PC-9 (cell line): ENCODE results near the gene RNF141. TPM values are rescaled to one million over a fixed set of nuclear protein-coding genes. Genes with fewer than 3 reads are reported as not detected.

Experiments used
- BruUV-seq: library from RNA; stranded (reverse); fragments of 400-500 nt; replicated peaks from 2 replicates; lab custom pipeline; 2021; lab: Mats Ljungman, UMichigan
- CTCF ChIA-PET: fragments of 300-600 bp; sonication (Branson Sonifier 250); formaldehyde crosslinking; loops from one replicate; lab custom pipeline; 2022; ENCODE audit warnings: antibody characterized with exemption; lab: Charles Lee
- POLR2A ChIA-PET: fragments of 300-600 bp; sonication (Branson Sonifier 250); formaldehyde crosslinking; loops from one replicate; lab custom pipeline; 2022; ENCODE audit warnings: antibody characterized with exemption; ENCODE audit not compliant: unreplicated experiment; lab: Charles Lee
- DNase-seq, 2 experiments: peaks; one replicate each; pipeline versions ENCODE4 v3.0.0 to v3.0.0-alpha.2; 2015 to 2022; ENCODE audit warnings: mixed read lengths in 1 of 2
- H2AFZ ChIP-seq: fragments of 200-600 bp; sonication (generic); 2 replicates; pipeline ENCODE4 v1.8.1; 2017; ENCODE audit warnings: antibody characterized with exemption
- H3F3A ChIP-seq: fragments of 200-600 bp; sonication (generic); 2 replicates; pipeline ENCODE4 v1.8.1; 2017; ENCODE audit warnings: antibody characterized with exemption, mild to moderate bottlenecking, low read depth; ENCODE audit not compliant: insufficient read depth
- H3K27ac ChIP-seq: fragments of 200-600 bp; sonication (generic); 2 replicates; pipeline ENCODE4 v1.6.1; 2016; ENCODE audit warnings: mixed run types
- H3K27me3 ChIP-seq: fragments of 200-600 bp; sonication (generic); 2 replicates; pipeline ENCODE4 v1.6.1; 2016; ENCODE audit warnings: low read depth, mixed run types; ENCODE audit not compliant: insufficient read depth
- H3K36me3 ChIP-seq: fragments of 200-600 bp; sonication (generic); 2 replicates; pipeline ENCODE4 v1.6.1; 2016; ENCODE audit warnings: low read depth, mixed run types
- H3K4me1 ChIP-seq: fragments of 200-600 bp; sonication (generic); replicated peaks from 2 replicates; pipeline ENCODE4 v1.6.1; 2016; ENCODE audit warnings: mixed run types; ENCODE audit not compliant: insufficient read depth
- H3K4me2 ChIP-seq: fragments of 200-600 bp; sonication (generic); 2 replicates; pipeline ENCODE4 v1.6.1; 2017; ENCODE audit warnings: mixed run types
- H3K4me3 ChIP-seq: fragments of 200-600 bp; sonication (generic); 2 replicates; pipeline ENCODE4 v1.6.1; 2016; ENCODE audit warnings: mixed run types
- H3K79me2 ChIP-seq: fragments of 200-600 bp; sonication (generic); 2 replicates; pipeline ENCODE4 v1.6.1; 2017; ENCODE audit warnings: low read depth, mixed run types
- H3K9me2 ChIP-seq: fragments of 200-600 bp; sonication (generic); 2 replicates; pipeline ENCODE4 v1.8.1; 2017; ENCODE audit warnings: mild to moderate bottlenecking; ENCODE audit not compliant: insufficient read depth
- H3K9me3 ChIP-seq: fragments of 200-600 bp; sonication (generic); 2 replicates; pipeline ENCODE4 v1.8.1; 2016; ENCODE audit warnings: low read depth; ENCODE audit not compliant: insufficient read depth
- H4K20me1 ChIP-seq: fragments of 200-600 bp; sonication (generic); 2 replicates; pipeline ENCODE4 v1.8.1; 2017; ENCODE audit not compliant: insufficient read depth
- EZH2 ChIP-seq: fragments of 200-600 bp; sonication (generic); IDR thresholded peaks from 2 replicates; pipeline ENCODE4 v1.8.0; 2017; ENCODE audit warnings: antibody characterized with exemption, low read depth
- intact Hi-C: fragments of 100-400 bp; cut with micrococcal nuclease; formaldehyde crosslinking; loops from one replicate; pipeline ENCODE4 v1.10.0; 2022; ENCODE audit not compliant: unreplicated experiment
- total RNA-seq: library from RNA; stranded (reverse); gene quantifications from 2 replicates; pipeline ENCODE4 v1.2.3, GENCODE V29; 2021
- TF ChIP-seq, protein P1 (sequence below): fragments of 200-600 bp; sonication (generic); conservative IDR thresholded peaks from 2 replicates; pipeline ENCODE4 v1.6.1; 2017; ENCODE audit warnings: mixed run types, antibody characterized with exemption, mild to moderate bottlenecking, moderate library complexity

The RNF141 gene
- total RNA-seq, 1 experiment from 2014 or later: 36.8 TPM

DNA sequence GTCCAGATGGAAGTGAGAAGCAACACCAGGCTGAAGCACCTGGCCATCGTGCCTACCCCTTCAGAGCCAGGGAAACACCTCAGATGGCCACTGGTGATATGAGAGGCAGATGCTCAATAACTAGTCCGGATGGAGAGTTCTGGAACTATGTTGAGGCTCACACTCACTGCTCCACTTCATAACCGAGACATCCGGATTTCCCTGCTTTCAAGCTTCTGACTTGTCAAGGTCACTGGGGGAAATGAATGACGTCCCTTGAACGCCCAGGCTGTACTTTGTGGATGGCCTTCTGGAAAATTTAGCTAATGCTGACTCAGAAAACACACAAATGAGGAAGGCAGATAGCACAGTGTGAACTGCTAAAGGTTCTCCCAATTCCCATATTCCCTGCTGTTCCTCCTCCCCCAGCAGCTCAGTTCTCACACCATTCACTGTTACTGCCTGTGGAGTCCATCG lies 27.5 kb upstream of the RNF141 start, which contains the start of gene LYVE1:
Gene LYVE1, minus strand, starts transcription at position 180 of the 456 bp plus-strand sequence. Its CDS starts 133 bp downstream, at position 47.
- DNase-seq: no peak
- H3K27ac ChIP-seq: no peak within 1 kb of the TSS
- H3K36me3 ChIP-seq: no peaks in the 10 kb centered on the region
- H3K4me2 ChIP-seq: no peak within 1 kb of the TSS
- intact Hi-C loops: no loop called here
- H3K9me2 ChIP-seq: no peaks in the 10 kb centered on the region
- CTCF ChIA-PET: interaction anchor here (0.6 kb wide), 1 partner anchor 12 kb away, joined by 3 read pairs; no protein-coding TSS in a partner anchor
- no peaks in the 10 kb centered on the region for H3K9me3 ChIP-seq
- no peaks in the 10 kb centered on the region for H4K20me1 ChIP-seq
- no TSS peak for BruUV-seq
- POLR2A ChIA-PET: no interaction called here
- no peaks in the 10 kb centered on the region for H3K79me2 ChIP-seq
- no peak within 1 kb of the TSS for H3K4me3 ChIP-seq
- H2AFZ ChIP-seq: no peak within 1 kb of the TSS
- no peaks in the 10 kb centered on the region for H3K4me1 ChIP-seq
- no peaks in the 10 kb centered on the region for H3F3A ChIP-seq
- no peaks in the 10 kb centered on the region for H3K27me3 ChIP-seq
- no peak for TF ChIP-seq EZH2
- TF ChIP-seq, protein P1, sequence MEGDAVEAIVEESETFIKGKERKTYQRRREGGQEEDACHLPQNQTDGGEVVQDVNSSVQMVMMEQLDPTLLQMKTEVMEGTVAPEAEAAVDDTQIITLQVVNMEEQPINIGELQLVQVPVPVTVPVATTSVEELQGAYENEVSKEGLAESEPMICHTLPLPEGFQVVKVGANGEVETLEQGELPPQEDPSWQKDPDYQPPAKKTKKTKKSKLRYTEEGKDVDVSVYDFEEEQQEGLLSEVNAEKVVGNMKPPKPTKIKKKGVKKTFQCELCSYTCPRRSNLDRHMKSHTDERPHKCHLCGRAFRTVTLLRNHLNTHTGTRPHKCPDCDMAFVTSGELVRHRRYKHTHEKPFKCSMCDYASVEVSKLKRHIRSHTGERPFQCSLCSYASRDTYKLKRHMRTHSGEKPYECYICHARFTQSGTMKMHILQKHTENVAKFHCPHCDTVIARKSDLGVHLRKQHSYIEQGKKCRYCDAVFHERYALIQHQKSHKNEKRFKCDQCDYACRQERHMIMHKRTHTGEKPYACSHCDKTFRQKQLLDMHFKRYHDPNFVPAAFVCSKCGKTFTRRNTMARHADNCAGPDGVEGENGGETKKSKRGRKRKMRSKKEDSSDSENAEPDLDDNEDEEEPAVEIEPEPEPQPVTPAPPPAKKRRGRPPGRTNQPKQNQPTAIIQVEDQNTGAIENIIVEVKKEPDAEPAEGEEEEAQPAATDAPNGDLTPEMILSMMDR: no peak

DNA sequence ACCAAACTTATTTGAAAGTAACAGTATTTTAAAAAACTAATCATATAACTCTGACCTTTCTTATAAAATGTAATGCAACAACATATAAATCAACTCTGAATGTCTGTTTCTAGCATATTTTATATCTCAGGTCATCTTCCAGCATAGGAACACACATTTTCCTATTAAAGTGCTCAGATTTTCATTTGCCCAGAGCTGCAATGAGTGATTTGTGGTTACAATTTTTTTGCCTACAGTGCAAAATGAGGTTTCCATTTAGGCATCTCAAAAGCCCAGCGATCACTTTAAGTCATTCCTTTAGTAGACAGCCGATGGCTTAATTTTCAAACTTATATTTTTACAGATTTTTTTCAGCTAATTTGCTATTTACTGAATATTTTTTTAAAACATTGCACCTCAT lies 26.5 kb upstream of the RNF141 start:
- no TSS peak for BruUV-seq
- Histone ChIP-seq H3K4me2 (no peak overlapping the region), H3F3A (no peaks in the 10 kb centered on the region), H3K36me3 (no peaks in the 10 kb centered on the region), H2AFZ (no peak overlapping the region), H3K79me2 (no peaks in the 10 kb centered on the region), H3K27me3 (no peaks in the 10 kb centered on the region), H3K4me3 (no peak overlapping the region), H3K4me1 (no peaks in the 10 kb centered on the region), H3K9me3 (no peaks in the 10 kb centered on the region), H3K9me2 (no peaks in the 10 kb centered on the region), H4K20me1 (no peaks in the 10 kb centered on the region), H3K27ac (no peak overlapping the region)
- TF ChIP-seq EZH2: no peak
- TF ChIP-seq, protein P1: no peak
- ChIA-PET POLR2A (no interaction called here), CTCF (no interaction called here)
- intact Hi-C loops: no loop called here
- DNase-seq: no peak

DNA sequence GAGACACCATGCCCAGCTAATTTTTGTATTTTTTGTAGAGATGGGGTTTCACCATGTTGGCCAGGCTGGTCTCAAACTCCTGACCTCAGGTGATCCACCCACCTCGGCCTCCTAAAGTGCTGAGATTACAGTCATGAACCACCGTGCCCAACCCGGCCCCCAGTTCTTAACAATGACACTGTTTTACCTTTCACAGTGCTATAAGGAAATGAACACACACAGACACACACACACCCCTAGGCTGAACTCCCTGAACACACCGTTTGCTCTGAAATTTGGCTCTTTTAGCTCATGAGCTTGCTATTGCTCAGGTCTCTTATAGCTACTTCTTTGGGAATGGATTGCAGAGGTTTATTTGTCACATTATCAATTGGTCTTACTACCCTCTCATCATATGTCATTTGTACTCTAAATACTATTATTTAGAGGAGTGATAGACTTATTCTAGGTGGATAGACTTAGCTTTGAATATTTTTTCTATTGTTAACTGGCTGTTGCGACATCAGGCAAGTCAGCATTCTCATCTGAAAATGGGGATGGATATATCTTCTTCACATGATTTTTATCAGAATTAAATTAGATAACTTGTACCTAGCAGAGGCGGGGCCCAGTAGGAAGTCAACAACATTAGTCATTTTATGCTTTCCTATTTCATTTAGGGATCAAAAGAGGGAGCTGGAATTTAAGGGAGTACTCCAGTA lies 25.4 kb upstream of the RNF141 start:
- Histone ChIP-seq H2AFZ (no peak overlapping the region), H3K9me2 (no peaks in the 10 kb centered on the region), H3K4me1 (peaks cover 4% of the 10 kb centered on the region), H3F3A (peaks cover 2% of the 10 kb centered on the region; the same call in 1 of the 2 replicates), H3K9me3 (no peaks in the 10 kb centered on the region), H3K27me3 (no peaks in the 10 kb centered on the region), H3K4me3 (no peak overlapping the region), H3K79me2 (no peaks in the 10 kb centered on the region), H4K20me1 (no peaks in the 10 kb centered on the region), H3K27ac (no peak overlapping the region), H3K4me2 (no peak overlapping the region), H3K36me3 (no peaks in the 10 kb centered on the region)
- CTCF ChIA-PET: no interaction called here
- intact Hi-C loops: no loop called here
- DNase-seq: no peak
- POLR2A ChIA-PET: interaction anchor here (0.6 kb wide), 2 partner anchors 14 to 171 kb away, joined by 3 read pairs; no protein-coding TSS in a partner anchor
- TF ChIP-seq, protein P1: no peak
- TF ChIP-seq EZH2: no peak
- no TSS peak for BruUV-seq
